ENCODE measurements around the gene ZNF512. TPM values are rescaled to one million over a fixed set of nuclear protein-coding genes. Genes with fewer than 3 reads are reported as not detected.

The ZNF512 gene
- total and polyA plus RNA-seq, 9 of the 15 experiments (the other 6 are each of a cell fraction or from before 2014, with no cell fraction given) = 24.7 to 101 (median 65.9) TPM

- TF ChIP-seq REST (IDR thresholded peaks at IDR 0.05; ENCODE audit: borderline replicate concordance) = no peak
- TF ChIP-seq REST (CRISPR knock-in tag; IDR thresholded peaks at IDR 0.05; ENCODE audit: low read depth) = no peak
- no peak for TF ChIP-seq L3MBTL2 (IDR thresholded peaks at IDR 0.05)
- no peak for TF ChIP-seq ZZZ3 (IDR thresholded peaks at IDR 0.05)
- TF ChIP-seq NFIC (IDR thresholded peaks at IDR 0.05) = no peak
- no peak for TF ChIP-seq HDGF (IDR thresholded peaks at IDR 0.05)
- no peak for TF ChIP-seq MLX (CRISPR knock-in tag; conservative IDR thresholded peaks at IDR 0.05)
- TF ChIP-seq HMGXB4 (CRISPR knock-in tag; IDR thresholded peaks at IDR 0.05) = no peak
- TF ChIP-seq FUS (optimal IDR thresholded peaks at IDR 0.05; ENCODE audit: low read depth, low read length) = no peak
Observed at GRCh38 chr2:27638709-27639108, 55.9 kb downstream of the ZNF512 start (continued).

Data from K562 (cell line).